ENCODE data around the gene CILP2. TPM values are rescaled to one million over a fixed set of nuclear protein-coding genes. Genes with fewer than 3 reads are reported as not detected.

Gene CILP2
- total RNA-seq, 2 experiments from 2014 or later = 0.25 TPM; not detected in 1

DNA sequence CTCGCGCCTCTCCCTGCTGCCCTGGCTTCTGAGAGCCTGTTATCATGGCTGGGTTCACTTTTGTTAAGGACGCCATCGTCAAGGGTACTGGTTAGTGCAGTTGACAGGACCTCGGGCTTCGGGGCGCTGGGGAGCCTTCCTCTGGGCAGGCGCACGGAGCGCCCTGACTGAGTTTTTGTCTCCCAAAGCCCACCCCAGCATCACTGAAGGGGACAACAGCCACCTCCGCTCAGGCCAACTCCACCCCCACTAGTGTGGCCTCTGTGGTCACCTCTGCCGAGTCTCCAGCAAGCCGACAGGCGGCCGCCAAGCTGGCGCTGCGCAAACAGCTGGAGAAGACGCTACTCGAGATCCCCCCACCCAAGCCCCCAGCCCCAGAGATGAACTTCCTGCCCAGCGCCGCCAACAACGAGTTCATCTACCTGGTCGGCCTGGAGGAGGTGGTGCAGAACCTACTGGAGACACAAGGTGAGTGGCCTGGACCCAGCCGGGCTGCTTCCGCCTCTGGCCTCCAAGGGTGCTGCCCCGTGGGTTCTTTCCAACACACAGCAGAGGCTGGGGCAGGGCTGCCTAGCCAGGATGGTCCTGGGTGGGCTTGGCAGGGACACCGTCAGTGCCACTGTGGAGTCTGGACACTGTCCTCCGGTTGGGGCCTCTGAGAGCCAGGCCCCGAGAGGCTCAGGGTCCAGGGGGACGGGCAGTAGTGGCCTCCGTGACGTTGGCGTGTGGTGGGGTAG is 39.6 kb upstream of the CILP2 start:
- H3K27ac Mint-ChIP-seq = no peak overlapping the region

GRCh38 chr19:19499272-19499995 is 38.6 kb upstream of the CILP2 start:
- CTCF ChIA-PET = no interaction called here
- H3K27ac Mint-ChIP-seq = no peak overlapping the region

More for the DNA sequence above, 39.6 kb upstream of the CILP2 start:
- H3K4me1 Mint-ChIP-seq = no peaks in the 10 kb centered on the region
- no peaks in the 10 kb centered on the region for H3K9me3 Mint-ChIP-seq
- H3K27me3 Mint-ChIP-seq = no peaks in the 10 kb centered on the region
- H3K36me3 Mint-ChIP-seq (ENCODE audit: low read depth) = peaks cover 50% of the 10 kb centered on the region
- H3K4me3 Mint-ChIP-seq = no peak overlapping the region
- DNase-seq = no peak
- CTCF ChIA-PET = no interaction called here
- POLR2A ChIA-PET = no interaction called here

GRCh38 chr19:19500975-19501644 is 37.0 kb upstream of the CILP2 start:
- ChIA-PET POLR2A (no interaction called here), CTCF (no interaction called here)

More at GRCh38 chr19:19499272-19499995, 38.6 kb upstream of the CILP2 start:
- no peak overlapping the region for H3K4me3 Mint-ChIP-seq
- no peaks in the 10 kb centered on the region for H3K4me1 Mint-ChIP-seq
- POLR2A ChIA-PET = no interaction called here
- DNase-seq = no peak
- peaks cover 48% of the 10 kb centered on the region for H3K36me3 Mint-ChIP-seq (ENCODE audit: low read depth)
- H3K9me3 Mint-ChIP-seq = no peaks in the 10 kb centered on the region
- H3K27me3 Mint-ChIP-seq = no peaks in the 10 kb centered on the region

GRCh38 chr19:19501798-19502197 is 36.3 kb upstream of the CILP2 start:
- no peaks in the 10 kb centered on the region for H3K27me3 Mint-ChIP-seq
- ChIA-PET CTCF (no interaction called here), POLR2A (no interaction called here)
- H3K9me3 Mint-ChIP-seq = no peaks in the 10 kb centered on the region
- no peak overlapping the region for H3K4me3 Mint-ChIP-seq
- H3K27ac Mint-ChIP-seq = no peak overlapping the region
- no peak for DNase-seq
- H3K36me3 Mint-ChIP-seq (ENCODE audit: low read depth) = peaks cover 43% of the 10 kb centered on the region
- H3K4me1 Mint-ChIP-seq = no peaks in the 10 kb centered on the region

More at GRCh38 chr19:19500975-19501644, 37.0 kb upstream of the CILP2 start:
- no peaks in the 10 kb centered on the region for H3K27me3 Mint-ChIP-seq
- H3K4me1 Mint-ChIP-seq = no peaks in the 10 kb centered on the region
- H3K36me3 Mint-ChIP-seq (ENCODE audit: low read depth) = peaks cover 39% of the 10 kb centered on the region
- H3K27ac Mint-ChIP-seq = no peak overlapping the region
- DNase-seq = no peak
- no peak overlapping the region for H3K4me3 Mint-ChIP-seq
- no peaks in the 10 kb centered on the region for H3K9me3 Mint-ChIP-seq

GRCh38 chr19:19502281-19502680 is 35.8 kb upstream of the CILP2 start:
- no peak for DNase-seq
- H3K27ac Mint-ChIP-seq = no peak overlapping the region
- no peak overlapping the region for H3K4me3 Mint-ChIP-seq
- no peaks in the 10 kb centered on the region for H3K27me3 Mint-ChIP-seq
- H3K9me3 Mint-ChIP-seq = no peaks in the 10 kb centered on the region
- H3K4me1 Mint-ChIP-seq = no peaks in the 10 kb centered on the region
- CTCF ChIA-PET = no interaction called here
- peaks cover 44% of the 10 kb centered on the region for H3K36me3 Mint-ChIP-seq (ENCODE audit: low read depth)
- POLR2A ChIA-PET = no interaction called here

DNA sequence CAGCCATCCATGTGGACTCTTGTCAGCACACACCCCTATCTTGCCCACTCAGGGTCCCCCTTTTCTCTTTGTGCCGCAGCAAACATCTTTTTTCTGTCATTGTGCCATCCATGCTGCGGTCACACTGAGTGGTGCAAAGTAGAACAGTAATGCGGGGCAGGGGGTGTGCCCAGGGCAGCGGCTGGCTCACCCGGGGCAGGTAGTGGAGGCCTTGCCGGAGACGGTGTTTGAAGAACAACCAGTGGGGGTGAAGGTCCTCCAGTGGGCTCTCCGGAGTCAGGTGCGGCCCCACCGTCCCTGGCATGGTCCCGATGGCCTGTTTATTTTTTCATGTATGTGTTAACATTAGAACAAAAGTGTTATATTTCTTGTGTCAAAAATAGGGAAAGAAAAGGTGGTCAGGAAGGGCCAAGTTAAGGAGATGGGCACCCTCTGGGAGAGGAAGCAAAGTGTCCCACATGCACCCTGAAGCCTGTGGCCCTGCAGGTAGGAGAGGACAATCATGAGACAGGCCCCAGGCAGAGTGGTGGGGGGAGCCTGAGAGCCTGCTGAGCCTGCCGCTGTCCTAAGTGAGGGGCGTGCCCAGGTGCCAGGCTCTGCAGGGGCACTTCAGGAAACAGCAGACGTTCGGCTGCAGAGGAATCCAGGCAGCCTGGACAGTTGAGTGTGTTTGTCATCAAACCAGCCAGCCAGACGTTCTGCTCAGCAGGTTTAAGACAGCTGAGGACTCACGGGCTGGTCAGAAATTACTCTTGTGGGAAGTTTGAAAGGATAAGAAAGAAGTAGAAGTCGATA is 35.1 kb upstream of the CILP2 start:
- Mint-ChIP-seq H3K4me3 (no peak overlapping the region), H3K4me1 (no peaks in the 10 kb centered on the region), H3K9me3 (no peaks in the 10 kb centered on the region), H3K36me3 (ENCODE audit: low read depth) (peaks cover 41% of the 10 kb centered on the region), H3K27me3 (no peaks in the 10 kb centered on the region), H3K27ac (no peak overlapping the region)
- ChIA-PET POLR2A (no interaction called here), CTCF (interaction anchor here (0.7 kb wide), 1 partner anchor 82 kb away, joined by 3 read pairs; no protein-coding TSS in a partner anchor)
- no peak for DNase-seq

DNA sequence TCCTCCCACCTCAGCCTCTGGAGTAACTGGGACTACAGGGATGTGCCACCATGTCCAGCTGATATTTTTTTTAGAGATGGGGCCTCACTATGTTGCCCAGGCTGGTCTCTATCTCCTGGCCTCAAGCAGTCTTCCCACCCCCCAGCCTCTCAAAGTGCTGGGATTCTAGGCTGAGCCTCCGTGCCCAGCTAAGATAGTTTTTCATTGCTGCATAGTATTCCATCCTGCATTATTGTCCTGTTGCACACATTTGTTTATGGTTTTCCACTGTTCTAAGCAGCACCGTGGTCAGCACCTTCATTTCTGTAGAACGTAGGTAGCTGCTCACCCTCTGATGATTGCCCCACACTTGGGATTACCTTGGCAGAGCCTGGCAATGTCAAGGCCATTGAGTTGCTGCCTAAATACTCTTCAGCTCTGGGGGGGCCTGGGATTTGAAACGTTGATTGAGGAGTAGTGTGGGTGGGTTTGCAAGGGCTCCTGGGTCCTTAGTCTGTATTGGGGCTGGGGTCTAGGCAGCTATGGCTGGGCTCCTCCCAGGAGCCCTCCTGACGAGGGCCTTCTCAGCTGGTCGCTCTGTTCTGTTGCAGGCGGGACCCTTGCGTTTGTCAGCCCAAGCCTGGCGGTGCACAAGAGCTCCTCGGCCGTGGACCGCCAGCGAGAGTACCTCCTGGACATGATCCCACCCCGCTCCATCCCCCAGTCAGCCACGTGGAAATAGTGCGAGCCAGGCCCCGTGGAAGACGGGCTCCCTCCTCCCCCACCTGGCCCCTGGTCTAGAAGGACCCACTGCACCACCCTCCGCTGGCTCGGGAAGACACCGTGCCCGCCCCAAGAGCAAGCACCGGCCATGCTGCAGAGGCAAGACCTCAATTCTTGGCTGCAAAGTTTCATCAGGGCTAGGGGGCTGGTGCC is 33.1 kb upstream of the CILP2 start:
- H3K36me3 Mint-ChIP-seq (ENCODE audit: low read depth) = peaks cover 38% of the 10 kb centered on the region
- no peak overlapping the region for H3K27ac Mint-ChIP-seq
- H3K4me3 Mint-ChIP-seq = no peak overlapping the region
- H3K27me3 Mint-ChIP-seq = no peaks in the 10 kb centered on the region
- no peaks in the 10 kb centered on the region for H3K4me1 Mint-ChIP-seq
- ChIA-PET POLR2A (interaction anchor here (0.6 kb wide), 1 partner anchor 63 kb away, joined by 6 read pairs; no protein-coding TSS in a partner anchor), CTCF (interaction anchor here (1.9 kb wide), 1 partner anchor 14 kb away, joined by 8 read pairs; no protein-coding TSS in a partner anchor)
- no peak for DNase-seq
- no peaks in the 10 kb centered on the region for H3K9me3 Mint-ChIP-seq

DNA sequence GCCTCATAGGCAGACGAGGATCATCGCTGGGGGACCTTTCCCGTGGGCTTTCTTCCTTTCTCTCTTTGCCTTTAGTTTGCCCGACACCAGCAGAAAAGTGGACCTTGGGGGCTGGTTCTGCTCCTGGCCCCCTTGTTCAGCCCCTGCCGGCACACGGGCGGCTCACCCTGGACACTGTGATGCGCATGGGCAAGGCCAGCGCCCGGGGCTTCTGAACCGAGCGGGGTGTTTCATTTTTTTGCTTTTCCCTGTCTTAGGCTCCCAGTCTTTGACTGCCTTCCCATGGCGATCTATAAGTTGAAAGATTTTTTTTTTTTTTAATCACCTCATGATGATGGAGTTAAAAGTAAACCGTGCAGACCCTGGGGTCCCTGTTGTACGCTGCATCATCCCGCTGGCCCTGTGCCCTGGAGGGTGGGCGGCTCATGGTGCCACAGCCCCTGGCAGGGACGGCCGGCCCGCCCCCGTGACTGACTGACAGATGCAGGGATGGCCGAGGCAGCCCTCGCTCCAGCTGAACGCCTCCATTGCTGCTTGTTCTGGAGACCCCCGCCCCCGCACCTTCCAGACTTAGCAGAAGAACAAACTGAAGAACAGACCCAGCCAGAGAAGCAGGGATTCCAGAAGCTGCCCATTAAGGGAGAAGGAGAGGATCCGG is 32.3 kb upstream of the CILP2 start:
- H3K27me3 Mint-ChIP-seq = no peaks in the 10 kb centered on the region
- ChIA-PET POLR2A (no interaction called here), CTCF (no interaction called here)
- H3K9me3 Mint-ChIP-seq = no peaks in the 10 kb centered on the region
- no peak overlapping the region for H3K4me3 Mint-ChIP-seq
- peak overlapping the region; percentile 31 for H3K27ac Mint-ChIP-seq
- H3K4me1 Mint-ChIP-seq = no peaks in the 10 kb centered on the region
- H3K36me3 Mint-ChIP-seq (ENCODE audit: low read depth) = peaks cover 34% of the 10 kb centered on the region
- DNase-seq = no peak

GRCh38 chr19:19506592-19506991 is 31.5 kb upstream of the CILP2 start:
- H3K27me3 Mint-ChIP-seq = no peaks in the 10 kb centered on the region
- no peaks in the 10 kb centered on the region for H3K4me1 Mint-ChIP-seq
- H3K27ac Mint-ChIP-seq = no peak overlapping the region
- ChIA-PET CTCF (interaction anchor here (1.0 kb wide), 1 partner anchor 16 kb away, joined by 3 read pairs; no protein-coding TSS in a partner anchor), POLR2A (interaction anchor here (0.6 kb wide), 1 partner anchor 219 kb away, joined by 4 read pairs; no protein-coding TSS in a partner anchor)
- no peaks in the 10 kb centered on the region for H3K9me3 Mint-ChIP-seq
- peaks cover 30% of the 10 kb centered on the region for H3K36me3 Mint-ChIP-seq (ENCODE audit: low read depth)
- DNase-seq = no peak
- no peak overlapping the region for H3K4me3 Mint-ChIP-seq

GRCh38 chr19:19507354-19507753 is 30.7 kb upstream of the CILP2 start:
- ChIA-PET CTCF (interaction anchor here (1.0 kb wide), 1 partner anchor 17 kb away, joined by 3 read pairs; no protein-coding TSS in a partner anchor), POLR2A (no interaction called here)
- no peak for DNase-seq
- Mint-ChIP-seq H3K27ac (no peak overlapping the region), H3K36me3 (ENCODE audit: low read depth) (peaks cover 25% of the 10 kb centered on the region), H3K4me1 (no peaks in the 10 kb centered on the region), H3K4me3 (no peak overlapping the region), H3K9me3 (no peaks in the 10 kb centered on the region), H3K27me3 (no peaks in the 10 kb centered on the region)

DNA sequence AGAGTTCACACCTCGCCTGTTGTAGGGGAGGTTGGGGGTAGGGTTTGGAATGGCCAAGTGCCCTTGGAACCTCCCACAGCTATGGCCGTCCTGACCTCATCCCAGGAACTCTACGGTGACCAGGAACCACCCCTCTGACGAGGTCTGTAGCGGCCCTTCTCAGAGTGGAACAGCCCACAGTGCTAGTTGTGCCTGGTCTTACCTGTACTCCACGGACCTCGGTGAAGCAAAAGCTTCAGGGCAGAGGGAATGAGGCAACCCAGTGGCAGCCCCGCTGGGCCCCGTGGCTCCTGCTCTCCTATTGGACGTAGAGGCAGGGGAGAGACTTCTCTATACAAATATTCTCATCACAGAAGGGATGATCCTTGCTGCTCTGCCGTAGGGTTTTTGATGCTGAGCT is 29.8 kb upstream of the CILP2 start:
- Mint-ChIP-seq H3K27me3 (no peaks in the 10 kb centered on the region), H3K36me3 (ENCODE audit: low read depth) (peaks cover 17% of the 10 kb centered on the region), H3K4me3 (no peak overlapping the region), H3K27ac (no peak overlapping the region), H3K9me3 (no peaks in the 10 kb centered on the region), H3K4me1 (no peaks in the 10 kb centered on the region)
- DNase-seq = no peak
- ChIA-PET CTCF (interaction anchor here (1.6 kb wide), 1 partner anchor 17 kb away, joined by 9 read pairs; no protein-coding TSS in a partner anchor), POLR2A (no interaction called here)
